Jurkat, Clone E6-1 (cell line): ENCODE data around the gene CDKL4.
"Not testable (repeated sequence)": the region's sequence is repeated elsewhere in the genome, so short reads cannot be mapped to it uniquely, and the experiment has no call there.

Experiments
- DNase-seq: peaks from one replicate; pipeline ENCODE4 v3.0.0-alpha.2; 2011; ENCODE audit warnings: low read depth, low spot score
- H3K4me3 ChIP-seq: 2 replicates; pipeline ENCODE4 v1.5.1; 2011; ENCODE audit warnings: mild to moderate bottlenecking, low read length, control low read depth, moderate library complexity

Gene CDKL4

GRCh38 chr2:39240758-39241157 lies 3.0 kb downstream of the CDKL4 start:
- no peak for DNase-seq

GRCh38 chr2:39234754-39235153 lies 9.0 kb downstream of the CDKL4 start:
- DNase-seq, result no peak
- no peak overlapping the region for H3K4me3 ChIP-seq

More at GRCh38 chr2:39240758-39241157, 3.0 kb downstream of the CDKL4 start:
- H3K4me3 ChIP-seq, result no peak overlapping the region

- H3K4me3 ChIP-seq, result no peak overlapping the region
- DNase-seq, result no peak
Observed at GRCh38 chr2:39232141-39232540, 11.6 kb downstream of the CDKL4 start.

- no peak overlapping the region for H3K4me3 ChIP-seq
Observed at GRCh38 chr2:39228413-39229209, 15.2 kb downstream of the CDKL4 start.

GRCh38 chr2:39227628-39228412 lies 15.9 kb downstream of the CDKL4 start:
- no peak overlapping the region for H3K4me3 ChIP-seq
- DNase-seq, result no peak

More at GRCh38 chr2:39228413-39229209, 15.2 kb downstream of the CDKL4 start:
- no peak for DNase-seq

- no peak for DNase-seq
- no peak overlapping the region for H3K4me3 ChIP-seq
Observed at GRCh38 chr2:39225567-39225966, 18.2 kb downstream of the CDKL4 start.

GRCh38 chr2:39223909-39224308 lies 19.9 kb downstream of the CDKL4 start:
- no peak for DNase-seq
- H3K4me3 ChIP-seq, result no peak overlapping the region

- no peak overlapping the region for H3K4me3 ChIP-seq
- no peak for DNase-seq
Observed at GRCh38 chr2:39221459-39221858, 22.3 kb downstream of the CDKL4 start.

- DNase-seq, result no peak
Observed at GRCh38 chr2:39220136-39220535, 23.6 kb downstream of the CDKL4 start.

GRCh38 chr2:39218391-39218790 lies 25.4 kb downstream of the CDKL4 start:
- no peak for DNase-seq
- no peak overlapping the region for H3K4me3 ChIP-seq

More at GRCh38 chr2:39220136-39220535, 23.6 kb downstream of the CDKL4 start:
- H3K4me3 ChIP-seq, result no peak overlapping the region

GRCh38 chr2:39217192-39217550 lies 26.6 kb downstream of the CDKL4 start:
- DNase-seq, result no peak
- H3K4me3 ChIP-seq, result no peak overlapping the region

GRCh38 chr2:39216346-39217191 lies 27.2 kb downstream of the CDKL4 start:
- H3K4me3 ChIP-seq, result no peak overlapping the region
- DNase-seq, result peak; percentile 85

GRCh38 chr2:39215545-39215944 lies 28.2 kb downstream of the CDKL4 start:
- DNase-seq, result no peak

GRCh38 chr2:39213015-39213414 lies 30.8 kb downstream of the CDKL4 start:
- no peak overlapping the region for H3K4me3 ChIP-seq
- DNase-seq, result no peak

More at GRCh38 chr2:39215545-39215944, 28.2 kb downstream of the CDKL4 start:
- no peak overlapping the region for H3K4me3 ChIP-seq

- no peak for DNase-seq
- no peak overlapping the region for H3K4me3 ChIP-seq
Observed at GRCh38 chr2:39210846-39211245, 32.9 kb downstream of the CDKL4 start.

- no peak for DNase-seq
- H3K4me3 ChIP-seq, result no peak overlapping the region
Observed at GRCh38 chr2:39203382-39203781, 40.4 kb downstream of the CDKL4 start.

GRCh38 chr2:39202639-39203369 lies 41.0 kb downstream of the CDKL4 start:
- no peak overlapping the region for H3K4me3 ChIP-seq
- no peak for DNase-seq

- H3K4me3 ChIP-seq, result not testable (repeated sequence)
Observed at GRCh38 chr2:39197003-39197402, 46.8 kb downstream of the CDKL4 start.

GRCh38 chr2:39194686-39195085 lies 49.1 kb downstream of the CDKL4 start:
- no peak for DNase-seq
- no peak overlapping the region for H3K4me3 ChIP-seq

More at GRCh38 chr2:39197003-39197402, 46.8 kb downstream of the CDKL4 start:
- not testable (repeated sequence) for DNase-seq
